HEK293T (cell line): ENCODE measurements around the gene VWA8.

Experiments used
- ARNT ChIP-seq: fragments of 450-650 bp; IDR thresholded peaks from 2 replicates; pipeline ENCODE4 v1.6.1; 2017; ENCODE audit warnings: mild to moderate bottlenecking
- BHLHE40 ChIP-seq: fragments of 450-650 bp; IDR thresholded peaks from 2 replicates; pipeline ENCODE4 v1.6.1; 2016; ENCODE audit warnings: mild to moderate bottlenecking, moderate library complexity, borderline replicate concordance
- ELF4 ChIP-seq: fragments of 450-650 bp; IDR thresholded peaks from 2 replicates; pipeline ENCODE4 v1.6.1; 2017; ENCODE audit warnings: antibody characterized with exemption
- FOXK2 ChIP-seq: fragments of 450-650 bp; IDR thresholded peaks from 2 replicates; pipeline ENCODE4 v1.6.1; 2016; ENCODE audit warnings: mild to moderate bottlenecking
- FOXM1 ChIP-seq: fragments of 450-650 bp; IDR thresholded peaks from 2 replicates; pipeline ENCODE4 v1.6.1; 2017; ENCODE audit warnings: mild to moderate bottlenecking, borderline replicate concordance
- HDGF ChIP-seq: fragments of 450-650 bp; IDR thresholded peaks from 2 replicates; pipeline ENCODE4 v1.6.1; 2017; ENCODE audit warnings: antibody characterized with exemption, borderline replicate concordance
- SP1 ChIP-seq: fragments of 450-650 bp; IDR thresholded peaks from 2 replicates; pipeline ENCODE4 v1.6.1; 2017
- TARDBP ChIP-seq: fragments of 450-650 bp; IDR thresholded peaks from 2 replicates; pipeline ENCODE4 v1.6.1; 2016

DNA sequence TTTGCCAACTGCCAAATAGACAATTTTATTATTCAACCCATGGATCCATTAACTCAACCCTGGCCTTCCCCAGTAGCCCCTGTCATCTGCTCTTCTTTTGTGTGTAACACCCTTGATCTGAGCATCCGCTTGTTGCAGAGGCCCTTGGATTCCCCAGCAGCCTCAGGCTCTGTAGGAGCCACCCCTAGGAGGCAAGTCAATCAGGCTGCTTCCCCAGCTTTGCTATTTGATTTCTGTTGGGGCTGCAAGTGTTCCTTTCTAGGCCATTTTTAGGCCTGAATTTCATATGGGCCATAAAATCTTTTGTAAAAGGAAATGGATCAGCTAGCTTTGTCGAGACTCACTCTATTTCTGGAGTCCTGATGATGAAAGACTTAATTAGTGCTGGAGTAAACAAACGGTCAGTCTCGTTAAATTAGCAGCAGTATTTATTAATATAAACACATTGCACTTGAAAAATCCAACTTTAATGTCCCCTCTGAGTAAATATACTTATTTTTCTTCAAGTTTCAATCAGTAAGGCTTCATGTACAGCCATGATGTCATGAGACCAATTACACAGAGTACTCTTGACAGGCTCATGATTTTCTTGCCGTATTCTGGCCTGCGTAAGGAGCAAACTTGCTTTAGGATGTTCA is 398.2 kb downstream of the VWA8 start:
- TF ChIP-seq HDGF (no peak), SP1 (no peak), FOXM1 (no peak), ELF4 (no peak), BHLHE40 (no peak), TARDBP (no peak), ARNT (no peak), FOXK2 (no peak)
